ENCODE data around the gene RFTN1.

Gene RFTN1

DNA sequence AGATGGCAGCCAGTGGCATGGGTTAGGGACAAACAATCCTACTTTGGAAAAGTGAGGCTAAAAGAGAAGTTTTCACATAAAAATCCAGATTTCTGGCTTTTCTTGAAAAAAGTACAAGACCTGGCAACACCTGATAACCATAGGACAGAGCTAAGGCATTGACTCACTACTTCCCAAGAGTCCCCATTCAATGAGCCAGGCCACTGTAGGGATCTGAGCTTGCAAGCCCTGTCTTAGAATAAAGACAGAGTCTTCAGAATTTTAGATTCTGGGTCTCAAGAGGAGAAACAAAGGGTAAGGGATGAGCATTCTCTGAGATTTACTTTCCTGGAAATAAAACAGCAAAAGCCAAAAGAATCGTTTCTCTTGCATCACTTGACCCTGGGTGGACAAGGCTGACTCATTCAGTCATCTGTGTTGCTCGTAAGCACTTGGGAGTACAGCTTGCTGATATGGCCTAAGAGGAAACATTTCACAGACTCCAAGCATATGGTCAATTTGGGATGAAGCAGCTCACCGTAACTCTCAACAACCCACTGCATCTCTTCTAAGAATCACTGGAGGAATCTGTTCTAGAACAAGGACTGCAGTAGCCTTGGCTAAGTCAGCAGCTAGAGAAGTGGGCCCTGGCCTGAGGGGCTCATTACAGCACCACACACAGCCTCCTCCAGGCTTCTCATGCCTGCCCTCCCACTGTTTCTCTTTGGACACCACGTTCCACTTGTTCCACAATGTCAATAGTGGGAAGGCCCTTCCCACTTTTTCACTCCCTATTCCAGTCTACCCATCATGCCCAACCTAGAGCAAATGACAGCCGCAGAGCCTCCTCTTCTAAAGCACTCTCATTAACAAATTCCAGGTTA lies 86.2 kb downstream of the RFTN1 start:
- DNase-seq = no peak

DNA sequence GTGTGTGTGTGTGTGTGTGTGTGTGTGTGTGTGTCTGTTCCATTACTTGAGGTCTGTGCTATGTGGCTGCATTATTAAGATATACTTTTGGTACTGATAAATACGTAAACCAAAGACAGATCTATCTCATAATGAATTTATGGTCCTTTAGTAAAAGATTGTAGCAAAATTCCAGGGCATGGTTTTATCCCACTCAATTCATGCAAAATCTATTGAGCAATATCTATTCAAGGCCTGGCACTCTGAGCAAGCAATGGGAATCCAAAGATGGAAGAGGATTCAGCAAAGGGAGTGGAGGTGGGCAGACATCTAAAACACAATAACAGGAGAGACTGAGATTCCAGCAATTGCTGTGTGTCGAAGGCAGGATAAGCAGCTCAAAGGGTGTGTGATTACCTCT lies 86.8 kb downstream of the RFTN1 start:
- DNase-seq = no peak

DNA sequence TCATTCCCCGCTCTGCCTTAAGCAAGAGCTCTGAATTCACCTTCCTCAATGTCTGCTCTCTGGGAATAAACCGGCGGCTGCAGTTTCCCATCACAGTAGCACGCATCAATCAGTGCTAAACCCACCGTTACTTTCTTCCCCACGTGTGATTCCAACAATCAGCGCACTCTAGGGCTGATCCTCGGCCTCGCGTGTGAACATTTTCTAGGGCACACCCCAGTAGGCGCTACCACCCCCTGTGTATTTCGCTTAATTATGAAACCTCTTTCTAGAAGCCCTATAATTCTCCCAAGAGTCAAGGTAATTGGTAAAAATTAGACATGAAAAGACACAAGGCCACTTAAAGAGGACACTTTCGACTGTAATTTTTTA lies 87.5 kb downstream of the RFTN1 start:
- DNase-seq = no peak

DNA sequence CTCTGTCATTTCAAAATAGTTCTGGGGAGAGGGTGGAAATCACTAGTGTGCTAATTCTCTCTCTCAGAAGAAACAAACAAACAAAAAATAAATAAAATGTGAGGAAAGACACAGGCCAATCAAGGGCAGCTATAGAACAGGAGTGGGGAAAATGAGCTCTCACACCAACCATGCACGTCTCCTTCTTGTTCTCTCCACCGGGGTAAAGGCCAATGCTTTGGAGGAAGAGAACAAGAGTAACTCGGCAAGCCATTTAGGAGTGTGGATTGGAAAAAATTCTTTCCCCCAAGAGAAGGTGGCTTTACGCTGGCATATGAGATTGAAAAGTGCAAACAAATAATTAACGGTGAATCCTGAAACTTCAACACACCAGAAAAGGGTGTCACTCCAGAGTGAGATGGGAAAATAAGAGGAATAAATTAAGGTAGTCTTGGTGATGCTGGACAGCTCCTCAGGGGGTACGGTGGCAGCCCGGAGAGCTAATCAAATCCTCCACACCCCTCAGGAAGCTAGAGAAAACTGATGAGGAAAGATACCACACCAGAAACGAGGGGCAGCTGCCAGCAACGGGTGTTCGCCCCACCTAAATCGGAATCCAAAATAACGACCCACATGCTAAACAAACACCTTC lies 88.0 kb downstream of the RFTN1 start:
- DNase-seq = no peak

DNA sequence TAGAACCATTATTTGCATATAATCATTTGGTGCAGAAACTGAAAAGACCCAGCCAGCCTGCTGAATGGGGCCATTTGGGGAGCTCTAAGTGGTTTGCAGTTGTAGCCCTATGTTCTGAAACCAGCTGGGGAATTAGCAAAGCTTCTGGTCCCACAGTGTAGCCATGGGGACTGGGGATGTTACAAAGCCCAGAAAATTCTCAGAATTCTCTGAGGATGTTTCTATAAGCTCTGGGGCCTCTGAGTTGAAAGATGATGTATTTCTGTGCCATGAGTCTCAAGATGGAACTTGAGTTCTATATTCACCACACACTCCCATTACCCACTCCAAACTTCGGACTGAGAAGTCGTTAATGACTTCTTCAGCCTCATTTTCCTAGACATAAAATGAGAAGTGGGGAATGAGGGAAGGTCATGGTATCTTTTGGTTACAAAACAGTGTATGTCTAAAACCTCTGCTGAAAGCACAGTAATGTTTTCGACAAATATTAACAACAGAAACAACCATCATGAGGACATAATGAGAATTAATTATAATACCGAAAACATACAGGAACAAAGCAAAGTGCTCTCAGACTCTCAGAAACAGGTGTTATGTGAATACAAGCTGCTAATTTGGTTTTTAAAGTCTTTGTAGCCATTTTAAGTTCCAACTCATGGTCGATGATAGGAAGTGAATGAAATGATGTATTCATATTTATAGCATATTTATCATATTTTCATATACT lies 89.4 kb downstream of the RFTN1 start:
- no peak for DNase-seq

DNA sequence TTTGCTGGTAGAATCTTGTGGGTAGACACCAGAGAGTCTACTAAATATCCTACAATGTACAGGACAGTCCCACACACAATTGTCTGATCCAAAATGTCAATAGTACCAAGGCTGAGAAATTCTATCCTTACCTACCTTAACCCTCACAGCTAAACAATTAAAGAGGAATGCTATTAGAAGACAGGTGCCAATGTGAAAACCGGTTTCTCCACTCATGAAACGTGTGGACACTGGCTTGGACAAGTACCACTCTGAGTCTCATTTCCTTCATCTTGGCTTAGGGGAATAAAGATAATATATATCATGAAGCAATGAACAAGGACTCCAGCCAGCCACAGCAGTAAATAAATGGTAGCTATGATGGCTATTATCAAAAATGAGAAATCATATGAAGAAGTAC lies 90.2 kb downstream of the RFTN1 start:
- no peak for DNase-seq

DNA sequence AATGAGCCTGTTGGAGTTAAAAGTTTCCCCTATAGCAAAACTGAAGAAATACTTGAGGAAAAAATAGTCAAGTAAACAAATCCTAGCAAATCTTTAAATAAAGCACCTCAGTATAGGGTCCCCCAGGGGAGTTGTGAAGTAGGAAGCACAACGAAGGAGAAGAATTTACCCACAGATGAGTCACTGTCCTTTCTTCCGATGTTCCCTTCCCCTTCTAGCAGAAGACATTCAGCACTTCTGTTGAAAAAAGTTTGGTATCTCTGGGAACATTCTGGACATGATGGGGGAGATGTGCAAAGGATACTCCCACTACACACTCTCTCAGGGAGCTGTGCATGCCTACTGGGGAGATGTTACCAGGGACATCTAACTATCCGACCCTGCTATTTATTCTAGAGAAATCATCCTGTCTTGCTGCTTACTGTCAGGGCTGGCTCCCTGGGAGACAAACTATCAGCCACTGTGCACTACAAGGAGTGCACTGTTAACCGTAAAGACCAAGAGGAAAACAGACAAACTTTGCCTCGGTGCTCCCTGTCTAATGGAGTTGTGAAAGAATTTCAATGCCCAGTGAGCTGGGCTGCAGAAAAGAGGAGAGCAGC lies 93.8 kb downstream of the RFTN1 start:
- no peak for DNase-seq

DNA sequence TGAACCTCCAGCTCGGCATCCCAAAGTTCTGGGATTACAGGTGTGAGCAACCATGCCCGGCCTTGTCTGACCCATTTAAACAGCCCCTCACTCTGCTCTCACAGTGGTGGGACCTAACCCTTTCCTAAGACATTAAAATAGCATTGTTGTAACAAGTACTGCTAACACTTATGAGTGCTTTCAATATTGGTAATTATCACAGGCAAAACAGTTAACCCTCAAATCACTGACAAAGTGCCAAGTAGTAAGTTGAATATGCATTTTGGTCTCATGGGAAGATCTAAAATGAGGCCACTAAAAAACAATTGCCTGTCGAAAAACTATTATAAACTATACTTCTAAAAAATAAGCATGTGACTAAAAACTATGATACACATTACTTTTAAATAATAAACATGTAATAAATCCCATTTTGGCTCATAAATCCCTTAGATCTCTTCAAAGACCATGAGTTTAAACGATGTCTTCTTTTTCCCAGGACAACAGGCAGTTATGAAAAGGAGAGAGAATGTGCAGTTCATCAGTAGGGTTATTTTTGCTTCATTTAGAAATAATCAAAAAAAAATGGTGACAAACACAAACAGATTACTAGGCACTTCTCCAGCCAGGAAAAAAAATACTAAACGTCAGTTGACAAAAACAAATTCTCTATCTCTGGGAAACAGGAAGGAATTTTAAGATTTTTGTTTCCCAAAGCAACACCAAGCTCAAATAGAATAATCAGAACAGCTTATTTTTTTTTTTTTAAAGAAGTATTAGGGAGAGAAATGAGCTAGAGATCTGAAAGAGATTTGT lies 95.4 kb downstream of the RFTN1 start:
- DNase-seq = no peak

DNA sequence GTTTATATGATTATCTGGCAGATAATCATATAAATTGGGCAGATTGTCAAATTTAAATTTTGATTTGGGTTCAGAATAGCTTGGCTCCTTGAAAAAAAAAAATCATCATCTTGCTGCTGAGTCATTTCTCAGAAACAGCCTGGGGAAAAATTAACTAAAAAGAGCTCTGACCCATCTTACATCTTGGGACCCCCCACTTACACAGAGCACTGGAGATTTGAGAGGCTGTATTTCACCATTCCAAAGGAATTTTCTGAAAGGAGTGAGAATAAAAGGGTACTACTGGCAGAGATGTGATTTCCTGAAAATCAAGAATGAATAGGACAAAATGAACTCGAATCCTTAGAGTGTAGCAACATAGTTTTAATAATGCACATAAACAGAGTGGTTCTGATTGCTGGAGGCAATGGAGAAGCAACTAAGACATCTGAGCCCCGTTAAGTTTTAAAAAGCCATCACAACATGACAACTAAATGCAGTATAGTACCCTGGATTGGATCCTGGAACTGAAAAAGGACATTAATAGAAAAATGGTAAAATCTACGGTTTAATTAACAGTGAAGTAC lies 97.5 kb downstream of the RFTN1 start:
- no peak for DNase-seq

DNA sequence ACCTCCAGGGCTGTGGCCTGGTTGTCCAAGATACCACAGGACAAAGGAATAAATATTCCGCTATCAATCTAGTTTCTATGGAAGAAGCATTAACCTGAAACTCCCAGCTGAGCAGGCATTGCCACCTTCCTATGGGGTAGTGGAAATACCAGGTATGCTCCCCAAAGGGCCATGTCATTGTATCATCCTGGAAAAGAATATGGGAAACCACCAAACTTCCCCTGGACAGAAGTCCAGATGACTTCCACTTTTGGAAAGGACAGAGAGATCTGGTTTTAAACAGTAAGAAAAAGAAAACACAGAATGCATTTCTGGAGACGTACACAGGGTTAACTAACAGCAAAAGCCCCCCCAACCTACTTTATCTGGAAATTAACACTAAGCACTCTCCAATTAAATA lies 100.2 kb downstream of the RFTN1 start:
- no peak for DNase-seq

DNA sequence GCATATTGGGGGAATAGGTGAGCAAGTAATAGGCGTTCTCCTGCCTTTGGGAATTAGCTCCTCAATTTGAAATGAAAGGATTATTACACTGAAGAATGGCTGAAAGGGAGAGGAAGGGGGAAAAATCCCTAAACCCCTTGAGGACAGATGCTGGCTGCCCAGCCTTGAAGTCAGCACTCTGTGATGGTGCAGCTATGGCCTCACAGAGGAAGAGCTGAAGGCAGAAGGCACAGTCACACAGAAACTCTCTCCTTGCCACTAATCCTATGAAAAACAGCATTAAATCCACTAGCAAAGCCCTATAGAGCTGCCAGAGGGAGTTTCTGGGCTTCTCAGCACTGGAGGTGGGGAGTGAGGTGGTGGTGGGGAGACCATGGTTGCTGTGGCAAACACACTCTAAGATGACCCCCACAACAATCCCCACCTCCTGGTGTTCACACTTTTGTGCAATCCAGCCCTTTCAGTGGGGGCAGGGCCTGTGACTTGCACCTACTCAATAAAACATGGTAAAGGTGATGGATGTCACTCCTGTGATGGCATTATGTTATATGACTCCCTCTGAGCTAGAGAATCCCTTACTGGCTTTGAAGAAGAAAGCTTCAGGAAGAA lies 101.2 kb downstream of the RFTN1 start:
- DNase-seq = no peak

DNA sequence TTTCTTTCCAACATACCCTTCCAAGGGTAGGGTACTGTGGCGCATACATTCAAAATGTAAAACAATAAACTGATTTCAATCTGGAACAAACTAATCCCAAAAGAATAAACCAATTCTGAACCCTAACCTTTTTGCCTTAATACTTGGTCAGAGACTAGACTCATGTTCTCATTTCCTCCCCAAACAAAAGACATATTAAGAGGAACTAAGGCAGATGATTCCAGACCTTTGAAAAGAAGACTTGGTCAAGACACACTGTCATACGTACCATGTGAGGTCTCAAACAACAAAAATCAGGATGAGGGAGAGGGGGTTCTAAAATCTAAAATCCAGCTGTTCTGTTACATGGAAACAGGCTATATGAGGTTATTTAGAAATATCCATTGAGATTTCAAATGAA lies 102.1 kb downstream of the RFTN1 start:
- no peak for DNase-seq

DNA sequence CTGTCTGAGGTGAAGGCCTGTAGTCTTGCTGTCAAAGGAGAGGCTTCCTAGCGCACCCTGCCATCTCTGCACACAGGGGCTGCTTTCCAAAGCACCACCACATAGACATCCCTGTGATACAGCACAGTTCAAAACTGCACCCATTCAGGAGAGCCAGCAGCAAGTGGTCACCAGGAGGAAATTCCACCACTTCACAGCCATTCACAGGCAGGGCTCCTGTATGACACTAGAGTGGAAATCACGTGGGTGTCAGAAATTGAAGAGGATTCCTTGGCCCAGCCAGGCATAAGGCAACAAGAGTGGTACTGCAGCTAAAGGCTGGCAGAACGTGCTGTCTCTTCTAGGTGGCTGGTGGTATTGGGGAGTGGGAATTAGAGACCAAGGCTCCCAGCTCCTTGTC lies 102.8 kb downstream of the RFTN1 start:
- no peak for DNase-seq

DNA sequence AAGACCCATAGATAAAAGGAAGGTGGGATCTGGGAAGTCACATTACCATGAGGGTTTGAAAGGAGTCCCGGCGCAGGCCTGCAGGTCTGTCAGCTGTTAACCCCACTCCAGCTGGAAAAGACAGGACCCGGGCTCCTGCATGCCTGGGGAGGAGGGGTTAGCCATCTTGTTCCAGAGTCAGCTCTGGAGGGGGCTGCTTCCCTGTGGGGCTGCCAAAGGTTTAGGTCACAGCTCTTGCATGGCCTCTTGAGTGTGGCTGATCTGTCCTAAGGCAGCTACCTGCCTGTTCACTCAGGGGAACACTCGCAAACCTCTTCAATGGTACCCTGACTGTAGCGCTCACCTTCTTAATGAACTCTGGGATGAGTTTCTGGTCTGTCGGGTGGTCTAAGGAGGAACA lies 104.5 kb downstream of the RFTN1 start:
- DNase-seq = no peak

DNA sequence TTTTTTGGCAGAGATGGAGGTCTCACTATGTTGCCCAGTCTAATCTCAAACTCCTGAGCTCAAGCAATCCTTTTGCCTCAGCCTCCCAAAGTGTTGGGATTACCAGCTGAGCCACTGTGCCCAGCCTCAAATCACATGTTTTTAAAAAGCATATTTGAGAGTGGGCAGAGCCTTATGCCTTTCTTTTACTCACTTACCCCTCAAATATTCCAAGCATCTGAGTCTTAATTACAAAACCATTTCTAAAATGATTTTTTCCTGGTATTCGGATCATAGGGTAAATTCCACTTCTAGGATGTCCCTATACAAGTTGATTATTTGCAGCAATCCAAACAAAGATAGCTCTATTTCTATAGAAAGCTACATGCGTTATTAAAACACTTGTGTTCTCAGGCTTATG lies 106.1 kb downstream of the RFTN1 start:
- DNase-seq = no peak

DNA sequence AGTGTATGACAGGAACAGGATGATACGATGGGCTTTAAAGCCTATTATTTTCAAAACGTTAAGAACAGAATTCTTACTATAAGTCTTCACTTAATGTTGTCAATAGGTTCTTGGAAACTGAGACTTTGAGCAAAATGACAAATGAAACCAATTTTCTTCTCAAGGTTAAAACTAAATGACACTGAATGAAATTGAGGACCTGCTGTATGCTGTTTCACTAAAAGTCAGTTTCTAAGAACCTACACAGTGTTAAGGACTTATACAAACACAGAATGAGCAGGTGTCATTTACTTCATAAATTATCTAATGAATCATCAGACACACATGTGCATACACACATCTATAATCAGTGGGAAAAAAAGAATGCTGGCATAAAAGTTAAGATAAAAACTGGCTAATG lies 106.9 kb downstream of the RFTN1 start:
- DNase-seq = no peak

DNA sequence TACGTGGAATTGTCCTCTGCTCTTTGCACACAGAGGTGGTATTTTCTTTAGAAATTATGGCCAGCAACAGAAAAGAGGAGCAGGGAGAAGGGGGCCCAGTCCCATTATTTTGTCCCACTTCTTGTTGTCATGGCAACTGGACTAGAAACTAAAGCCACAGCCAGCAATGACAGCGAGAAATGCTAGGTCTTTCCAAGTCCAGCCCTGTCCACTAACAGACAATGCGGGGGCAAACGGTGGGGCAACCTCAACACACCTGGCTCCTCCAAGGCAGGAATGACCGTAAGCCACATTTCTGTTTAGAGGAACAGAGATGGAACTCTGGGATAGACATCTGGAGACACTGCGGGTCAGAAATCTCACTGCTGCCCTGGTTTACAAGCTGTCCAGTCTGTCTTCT lies 107.3 kb downstream of the RFTN1 start:
- DNase-seq = no peak

DNA sequence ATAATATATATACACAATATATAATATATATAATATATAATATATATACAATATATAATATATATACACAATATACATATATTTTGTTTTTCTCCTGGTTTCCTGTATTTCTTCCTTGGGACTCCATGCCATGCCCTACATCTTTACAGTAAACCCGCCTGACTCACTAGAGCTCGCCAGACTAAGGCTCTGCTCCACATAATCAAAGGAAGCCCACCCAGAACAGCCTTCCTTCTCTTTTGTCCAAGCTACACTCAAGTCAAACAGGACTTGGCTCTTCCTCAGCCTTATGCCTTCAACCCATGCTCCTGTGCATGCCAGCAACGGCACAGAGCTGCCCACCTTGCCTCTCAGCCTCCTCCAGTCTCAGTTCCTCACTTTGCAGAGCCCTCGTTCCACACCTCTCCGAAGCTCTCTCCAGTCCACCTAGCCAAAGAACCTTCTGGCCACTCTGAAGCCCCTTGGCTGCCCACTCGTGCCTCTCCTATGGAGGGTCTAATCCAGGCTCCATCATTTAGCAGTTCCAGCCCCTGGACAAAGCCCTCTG lies 109.1 kb downstream of the RFTN1 start:
- DNase-seq = no peak

DNA sequence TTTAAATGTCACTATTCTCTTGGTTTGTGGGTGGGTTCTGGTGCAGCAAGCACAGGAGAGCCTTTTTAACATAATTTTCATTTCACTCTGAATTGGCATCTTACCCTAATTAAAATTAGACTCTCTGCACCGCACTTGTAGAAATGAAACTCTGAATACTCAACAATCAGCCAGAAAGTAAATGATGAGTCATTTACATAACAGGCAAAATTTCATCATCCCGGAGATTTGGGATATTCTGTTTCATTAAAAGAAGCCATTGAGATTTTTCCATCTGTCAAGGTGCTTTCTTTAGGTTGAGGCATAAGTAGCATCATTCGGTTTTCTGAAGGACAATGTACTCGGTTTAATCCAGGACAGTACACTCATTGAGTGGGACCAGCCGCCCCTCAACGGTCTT lies 111.0 kb downstream of the RFTN1 start:
- DNase-seq = no peak

DNA sequence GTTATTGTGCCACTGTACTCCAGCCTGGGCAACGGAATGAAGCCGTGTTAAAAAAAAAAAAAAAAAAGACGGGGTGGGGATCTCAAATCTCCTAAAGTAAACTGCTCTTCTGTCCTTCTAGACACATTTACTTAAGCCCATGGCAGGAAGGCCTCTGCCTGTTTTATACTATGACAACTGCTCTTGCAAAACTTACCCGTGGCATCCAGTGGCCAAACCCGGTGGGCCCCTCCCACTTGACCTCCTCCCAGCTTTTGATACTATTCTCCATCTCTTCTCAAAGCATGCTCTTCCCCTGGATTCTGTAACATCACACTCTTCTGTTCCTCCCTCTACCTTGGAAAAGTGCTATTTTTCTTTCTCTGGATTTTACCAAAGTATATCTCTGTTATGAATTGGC lies 112.2 kb downstream of the RFTN1 start:
- DNase-seq = no peak

DNA sequence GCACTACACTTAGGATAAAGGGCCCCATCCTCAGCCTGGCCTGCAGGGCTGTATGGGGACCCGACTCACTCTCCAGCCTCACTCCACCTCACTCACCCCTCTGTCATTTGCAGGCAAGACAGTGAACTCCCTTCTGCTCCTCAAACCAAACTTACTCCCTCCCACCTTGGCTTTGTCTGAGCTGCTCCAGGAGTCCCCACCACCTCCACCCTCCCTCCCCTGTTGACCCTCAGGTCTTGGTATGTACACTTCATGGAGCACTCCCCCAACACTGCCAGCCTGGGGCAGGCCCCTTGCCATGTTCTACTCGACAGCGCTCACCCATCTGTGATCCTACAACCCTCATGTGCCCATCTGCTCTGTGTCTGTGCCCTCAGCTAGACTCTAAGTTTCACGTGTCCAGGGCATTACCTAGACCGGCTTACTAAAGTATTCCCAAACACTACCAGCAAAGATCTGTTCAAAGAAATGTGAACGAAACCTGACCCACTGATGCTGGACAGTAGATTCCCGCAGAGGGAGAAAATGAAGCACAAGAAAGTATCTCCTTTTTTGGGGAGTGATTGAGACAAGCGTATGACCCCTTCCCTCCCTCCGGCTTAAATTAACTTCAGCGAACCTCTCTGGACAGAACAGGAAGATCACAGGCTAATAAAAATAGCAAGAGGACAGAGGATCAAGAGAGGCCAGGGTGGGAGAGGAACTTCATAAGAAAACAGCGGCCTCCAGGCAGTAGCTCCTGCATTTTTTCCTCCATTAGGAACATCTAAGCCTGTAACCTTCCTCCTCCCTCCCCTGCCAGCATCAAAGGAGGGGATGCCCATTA lies 113.2 kb downstream of the RFTN1 start:
- DNase-seq = no peak

Data from CD4-positive, alpha-beta T cell treated with Interleukin-17A for 1 hour (primary cell).